Thoracic aorta (tissue), 2 donors: ENCODE measurements around the gene ABRACL. TPM values are rescaled to one million over a fixed set of nuclear protein-coding genes. Genes with fewer than 3 reads are reported as not detected.
A peak's percentile ranks its signal among the peaks of the same experiment; 100 is the strongest.
"Not testable (repeated sequence)": the region's sequence is repeated elsewhere in the genome, so short reads cannot be mapped to it uniquely, and the experiment has no call there.

Source experiments
- ATAC-seq: fragments of 150-250 bp; one replicate; pipeline ENCODE4 v1.8.0; 2017; ENCODE audit warnings: low read depth; ENCODE audit not compliant: insufficient number of reproducible peaks, low FRiP score
- DNase-seq: peaks from one replicate; pipeline ENCODE4 v3.0.0-alpha.2; 2020; ENCODE audit warnings: low spot score
- H3K27ac ChIP-seq, 2 donors: fragments of 200-600 bp; sonication (generic); 1 replicate in 1 of 2; 2 replicates in 1 of 2; pipeline ENCODE4 v1.5.1; 2016; ENCODE audit warnings: mild to moderate bottlenecking in 2 of 2, moderate library complexity in 2 of 2
- H3K27me3 ChIP-seq: fragments of 200-600 bp; sonication (generic); replicated peaks from 2 replicates; pipeline ENCODE4 v1.6.0; 2016; ENCODE audit warnings: mild to moderate bottlenecking; ENCODE audit not compliant: insufficient read depth
- H3K36me3 ChIP-seq: fragments of 200-600 bp; sonication (generic); one replicate; pipeline ENCODE4 v1.5.1; 2016
- H3K4me1 ChIP-seq, 2 donors: fragments of 200-600 bp; sonication (generic); 1 replicate in 1 of 2; 2 replicates in 1 of 2; pipeline versions ENCODE4 v1.5.1 to v1.6.0; 2016; ENCODE audit warnings: low read depth in 2 of 2, mild to moderate bottlenecking in 1 of 2; ENCODE audit not compliant: control insufficient read depth in 1 of 2
- H3K4me3 ChIP-seq: fragments of 200-600 bp; sonication (generic); 2 replicates; pipeline ENCODE4 v1.5.1; 2016; ENCODE audit warnings: mild to moderate bottlenecking
- H3K9me3 ChIP-seq: fragments of 200-600 bp; sonication (generic); 2 replicates; pipeline ENCODE4 v1.5.1; 2016
- CTCF ChIP-seq: fragments of 200-600 bp; sonication (generic); IDR thresholded peaks from one replicate; pipeline ENCODE4 v1.5.1; 2019; ENCODE audit warnings: antibody characterized with exemption
- total RNA-seq, 2 donors: library from RNA; depleted of rRNA; stranded (reverse); fragments of >200 nt; gene quantifications; one replicate each; pipeline versions ENCODE4 v1.1.0 to v1.2.3, GENCODE V29; 2016

The ABRACL gene
- total RNA-seq, 2 donors from 2014 or later = 21.8 to 37.5 TPM

DNA sequence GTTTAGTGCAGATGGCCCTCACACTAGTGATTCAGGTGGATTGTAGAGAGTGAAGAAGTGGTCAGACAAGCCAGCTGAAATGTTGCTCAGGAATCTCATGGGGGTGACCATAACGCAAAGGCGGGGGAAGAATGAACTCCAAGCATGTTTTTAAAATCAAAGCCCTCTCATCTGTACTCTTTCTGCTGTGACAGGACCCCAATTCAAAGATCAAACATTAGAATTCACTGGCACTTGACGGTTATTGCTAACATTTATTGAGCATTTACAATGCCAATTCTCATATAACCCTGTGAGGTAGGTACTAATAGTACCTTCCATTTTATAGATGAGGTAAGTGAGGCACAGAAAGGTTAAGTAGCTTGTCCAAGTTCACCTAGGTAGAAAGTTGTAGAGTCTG, 15.7 kb downstream of the ABRACL start:
- no peak for TF ChIP-seq CTCF

DNA sequence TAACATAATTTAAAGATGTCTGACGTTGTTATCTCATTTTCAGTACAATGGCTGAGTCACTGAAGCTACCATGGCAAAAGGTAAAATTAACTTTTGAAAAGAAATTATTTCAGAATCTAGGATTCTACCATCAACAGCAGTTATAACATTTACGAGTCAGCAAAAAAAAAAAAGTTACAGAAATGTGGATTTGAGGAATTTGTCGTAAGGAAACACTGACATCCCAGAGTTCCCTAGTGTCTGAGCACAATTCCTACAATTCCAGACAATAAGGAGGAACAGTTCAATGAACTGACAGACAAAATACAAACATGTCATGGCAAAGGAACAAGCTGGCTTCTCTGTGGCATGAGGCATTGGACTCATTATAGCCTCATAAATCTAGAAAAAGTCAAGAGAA, 19.1 kb downstream of the ABRACL start:
- Histone ChIP-seq H3K4me3 (no peak overlapping the region), H3K27me3 (no peaks in the 10 kb centered on the region), H3K9me3 (no peaks in the 10 kb centered on the region), H3K4me1 (peaks cover 2 to 23% of the 10 kb centered on the region in 2 donors), H3K36me3 (no peaks in the 10 kb centered on the region), H3K27ac (no peak overlapping the region)
- no peak for TF ChIP-seq CTCF
- ATAC-seq (no peak), DNase-seq (no peak)

More for the DNA sequence above, 15.7 kb downstream of the ABRACL start:
- Histone ChIP-seq H3K27me3 (no peaks in the 10 kb centered on the region), H3K9me3 (no peaks in the 10 kb centered on the region), H3K27ac (no peak overlapping the region), H3K4me1 (peaks cover 0 to 10% of the 10 kb centered on the region in 2 donors), H3K36me3 (peaks cover 11% of the 10 kb centered on the region), H3K4me3 (no peak overlapping the region)
- no peak for DNase-seq
- ATAC-seq = no peak

GRCh38 chr6:139048912-139049311, 20.4 kb downstream of the ABRACL start:
- ATAC-seq, H3K9me3 ChIP-seq, H3K36me3 ChIP-seq, H3K4me3 ChIP-seq, DNase-seq, H3K27me3 ChIP-seq, H3K27ac ChIP-seq: not testable (repeated sequence)
- H3K4me1 ChIP-seq = peaks cover 2 to 23% of the 10 kb centered on the region in 2 donors

DNA sequence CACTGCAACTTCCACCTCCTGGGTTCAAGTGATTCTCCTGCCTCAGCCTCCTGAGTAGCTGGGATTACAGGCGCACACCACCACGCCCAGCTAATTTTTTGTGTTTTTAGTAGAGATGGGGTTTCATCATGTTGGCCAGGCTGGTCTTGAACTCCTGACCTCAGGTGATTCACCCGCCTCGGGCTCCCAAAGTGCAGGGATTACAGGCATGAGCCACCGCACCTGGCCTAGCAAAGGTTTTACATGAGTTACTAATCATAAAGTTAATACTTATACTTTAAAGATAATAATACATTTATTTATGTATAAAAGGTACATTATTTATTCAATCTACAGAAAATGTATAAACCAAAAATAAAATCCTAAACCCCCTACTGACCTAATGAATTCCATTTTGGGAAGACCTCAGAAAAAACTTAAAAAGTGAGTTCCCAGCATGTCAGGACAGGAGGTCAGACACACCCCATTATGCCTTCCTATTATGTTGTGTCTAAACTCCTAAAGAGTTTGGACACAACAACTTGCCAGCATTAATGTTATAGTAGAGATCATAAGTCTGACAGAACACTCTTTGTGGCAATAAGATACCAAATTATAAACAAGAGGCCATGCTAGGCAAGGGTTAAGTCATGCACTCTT, 21.7 kb downstream of the ABRACL start:
- peaks cover 2 to 23% of the 10 kb centered on the region in 2 donors for H3K4me1 ChIP-seq
- H3K9me3 ChIP-seq, H3K4me3 ChIP-seq, H3K27ac ChIP-seq, DNase-seq, H3K36me3 ChIP-seq, ATAC-seq, H3K27me3 ChIP-seq: not testable (repeated sequence)

- Histone ChIP-seq H3K36me3 (no peaks in the 10 kb centered on the region), H3K27ac (peak overlapping the region; percentile 13 to 27), H3K4me1 (peaks cover 2 to 23% of the 10 kb centered on the region in 2 donors), H3K27me3 (no peaks in the 10 kb centered on the region), H3K9me3 (no peaks in the 10 kb centered on the region), H3K4me3 (no peak overlapping the region)
- ATAC-seq = no peak
- TF ChIP-seq CTCF = no peak
- no peak for DNase-seq
Observed at GRCh38 chr6:139050770-139051313, 22.3 kb downstream of the ABRACL start.

- DNase-seq (no peak), ATAC-seq (no peak)
- Histone ChIP-seq H3K27ac (peak overlapping the region; percentile 13 to 27), H3K36me3 (no peaks in the 10 kb centered on the region), H3K4me1 (peaks cover 2 to 23% of the 10 kb centered on the region in 2 donors), H3K4me3 (no peak overlapping the region), H3K9me3 (no peaks in the 10 kb centered on the region), H3K27me3 (no peaks in the 10 kb centered on the region)
- no peak for TF ChIP-seq CTCF
Observed at GRCh38 chr6:139051396-139052060, 23.0 kb downstream of the ABRACL start.
